GM19193 (cell line): ENCODE data around the gene PIK3R4.

Experiments
- POLR2A ChIP-seq: IDR thresholded peaks from 4 replicates; pipeline ENCODE4 v1.6.1; 2011; ENCODE audit not compliant: insufficient read depth, insufficient read length; ENCODE audit errors: extremely low read depth

Gene PIK3R4

GRCh38 chr3:130746246-130747039 is at the start of gene PIK3R4:
Gene PIK3R4, minus strand, starts transcription at chr3:130746829. Its CDS starts 1,611 bp downstream, at chr3:130745218.
- TF ChIP-seq POLR2A = peak; percentile 83

- no peak for TF ChIP-seq POLR2A
Measured at GRCh38 chr3:130795396-130795795, 48.8 kb upstream of the PIK3R4 start.

DNA sequence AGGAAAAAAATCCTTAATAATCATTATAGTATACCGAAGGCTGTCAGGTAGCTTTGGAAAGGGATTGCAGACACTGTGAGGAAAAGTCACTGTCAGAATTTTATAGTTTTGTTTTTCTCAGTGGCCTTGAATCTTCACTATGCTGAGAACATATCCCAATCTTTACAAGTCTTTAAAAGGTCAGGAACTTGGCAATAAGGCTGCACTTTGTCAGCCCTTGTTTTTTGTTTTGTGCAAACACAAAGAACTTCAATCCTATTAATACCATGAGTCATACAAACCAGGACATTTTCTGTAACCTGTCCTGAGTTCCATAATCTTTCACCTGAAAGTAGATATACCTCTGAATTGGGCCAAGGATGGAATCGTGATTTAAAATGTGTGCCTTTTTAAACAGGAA is 45.6 kb upstream of the PIK3R4 start:
- no peak for TF ChIP-seq POLR2A

GRCh38 chr3:130789782-130790322 is 43.2 kb upstream of the PIK3R4 start:
- no peak for TF ChIP-seq POLR2A

- no peak for TF ChIP-seq POLR2A
Measured at GRCh38 chr3:130787422-130788068, 40.9 kb upstream of the PIK3R4 start.

DNA sequence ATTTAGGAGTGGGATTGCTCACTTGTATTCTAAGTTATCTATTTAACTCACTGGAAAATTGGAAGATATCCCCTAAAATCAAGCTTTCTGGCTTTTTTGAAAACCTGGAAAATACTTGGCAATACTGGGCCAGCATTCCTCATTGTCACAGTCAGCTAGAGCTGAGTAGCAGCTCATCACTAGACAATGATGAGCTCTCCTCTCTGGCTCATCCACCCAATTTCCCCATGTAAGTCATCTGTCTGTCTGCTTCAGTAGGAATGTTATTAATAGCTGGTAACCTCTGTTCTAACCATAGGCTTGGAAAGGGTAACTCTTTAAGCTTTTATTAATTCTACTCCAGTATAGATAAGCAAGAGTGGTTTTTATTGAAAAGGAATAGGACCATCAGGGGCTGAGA is 39.7 kb upstream of the PIK3R4 start:
- no peak for TF ChIP-seq POLR2A

DNA sequence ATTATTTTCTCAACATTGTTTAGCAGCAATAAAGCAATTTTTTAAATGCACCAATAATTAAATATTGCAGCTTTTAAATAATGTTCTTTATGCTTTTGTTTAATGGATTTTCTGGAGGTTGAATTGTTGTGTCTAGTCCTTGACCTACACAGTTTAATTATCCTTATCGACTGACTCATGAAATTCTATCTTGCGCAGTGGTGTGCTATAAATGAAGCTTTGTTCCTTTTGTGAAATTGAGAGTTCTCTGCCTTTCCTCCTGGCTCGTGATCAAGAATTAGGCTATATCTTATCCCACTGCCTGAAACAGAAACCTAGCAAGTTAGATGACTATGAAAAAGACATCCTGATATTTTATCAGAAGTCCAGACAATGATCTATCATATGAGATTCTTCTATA is 37.0 kb upstream of the PIK3R4 start:
- no peak for TF ChIP-seq POLR2A

GRCh38 chr3:130779486-130779885 is 32.9 kb upstream of the PIK3R4 start:
- TF ChIP-seq POLR2A = no peak

DNA sequence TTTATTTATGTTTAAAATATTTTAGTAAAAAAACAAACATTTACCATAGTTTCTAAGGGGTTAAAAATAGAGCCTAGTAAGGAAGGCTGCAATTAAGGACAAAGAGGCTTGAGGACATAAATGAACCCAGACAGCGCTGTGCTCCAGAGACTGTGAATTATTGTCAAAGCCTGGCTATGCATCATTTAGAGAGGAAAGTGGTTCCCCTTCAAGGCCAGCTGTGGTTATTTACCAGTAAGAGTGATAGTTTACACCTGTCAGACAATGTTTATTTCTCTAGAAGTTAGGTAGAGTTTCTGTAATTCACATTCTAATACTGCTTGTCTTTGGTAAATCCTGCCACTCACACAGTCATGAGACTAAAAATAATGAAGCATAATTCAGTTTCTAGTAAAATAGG is 32.4 kb upstream of the PIK3R4 start:
- no peak for TF ChIP-seq POLR2A

DNA sequence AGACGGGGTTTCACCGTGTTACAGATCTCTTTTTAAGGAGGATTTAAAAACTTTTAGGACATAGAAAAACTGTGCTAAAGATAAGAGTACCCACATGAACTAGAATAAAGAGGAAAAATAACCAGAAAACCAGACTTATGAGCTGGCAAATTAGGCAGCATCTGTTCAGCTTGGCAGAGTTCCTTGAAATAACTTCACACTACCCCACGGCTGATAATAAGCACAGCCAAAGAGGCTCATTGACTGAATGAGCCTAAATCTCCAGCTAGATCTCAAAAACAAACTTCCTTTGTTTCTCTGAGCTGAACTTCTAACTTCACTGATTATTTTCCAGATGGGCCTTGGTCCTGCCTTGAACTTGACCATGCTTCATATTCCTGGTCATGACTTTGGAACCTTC is 26.7 kb upstream of the PIK3R4 start:
- no peak for TF ChIP-seq POLR2A

GRCh38 chr3:130772129-130772528 is 25.5 kb upstream of the PIK3R4 start:
- TF ChIP-seq POLR2A = no peak

- TF ChIP-seq POLR2A = no peak
Measured at GRCh38 chr3:130770644-130771043, 24.0 kb upstream of the PIK3R4 start.

GRCh38 chr3:130761730-130762311 is 15.2 kb upstream of the PIK3R4 start:
- no peak for TF ChIP-seq POLR2A

DNA sequence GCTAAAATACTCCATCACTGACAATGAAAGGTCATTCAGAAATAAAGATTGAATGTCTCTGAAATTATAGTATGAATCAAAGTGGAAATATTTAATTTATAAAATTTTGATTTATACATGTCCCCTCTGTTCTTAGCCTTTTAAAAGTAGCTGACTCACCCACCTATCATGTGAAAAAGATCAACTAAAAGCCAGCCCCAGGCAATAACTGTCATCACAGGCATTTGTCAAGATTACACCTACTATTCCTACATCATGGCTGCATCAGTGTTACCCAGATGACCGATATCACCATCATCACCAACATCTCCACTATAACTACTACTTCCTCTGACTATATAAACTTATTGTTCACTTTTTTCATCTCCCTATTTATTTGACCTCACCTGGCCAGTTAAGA is 14.3 kb upstream of the PIK3R4 start:
- no peak for TF ChIP-seq POLR2A

GRCh38 chr3:130759692-130760338 is 13.2 kb upstream of the PIK3R4 start:
- TF ChIP-seq POLR2A = no peak
